H9 (cell line): Measurements from ENCODE around the gene MYLK. TPM values are rescaled to one million over a fixed set of nuclear protein-coding genes. Genes with fewer than 3 reads are reported as not detected.

ENCODE experiments used
- DNase-seq: peaks from one replicate; pipeline ENCODE4 v3.0.0-alpha.2; 2017
- H2AFZ ChIP-seq: one replicate; pipeline ENCODE4 v1.6.1; 2013; ENCODE audit warnings: mild to moderate bottlenecking, low read length, control low read depth, moderate library complexity
- H2AK5ac ChIP-seq: 2 replicates; pipeline ENCODE4 v1.6.1; 2013; ENCODE audit warnings: low read length, control low read depth, mixed read lengths; ENCODE audit not compliant: insufficient read length
- H2BK120ac ChIP-seq: one replicate; pipeline ENCODE4 v1.6.1; 2013; ENCODE audit warnings: low read depth, mild to moderate bottlenecking, low read length, control low read depth, inconsistent platforms; ENCODE audit not compliant: poor library complexity, severe bottlenecking
- H2BK12ac ChIP-seq: 2 replicates; pipeline ENCODE4 v1.6.1; 2013; ENCODE audit warnings: low read length, control low read depth, mixed read lengths, low read depth; ENCODE audit not compliant: insufficient read length
- H2BK15ac ChIP-seq: 2 replicates; pipeline ENCODE4 v1.6.1; 2013; ENCODE audit warnings: low read depth, low read length, control low read depth
- H2BK20ac ChIP-seq: one replicate; pipeline ENCODE4 v1.6.1; 2013; ENCODE audit warnings: low read depth, mild to moderate bottlenecking, low read length, control low read depth, inconsistent platforms; ENCODE audit not compliant: poor library complexity, severe bottlenecking
- H2BK5ac ChIP-seq: 2 replicates; pipeline ENCODE4 v1.6.1; 2013; ENCODE audit warnings: low read length, control low read depth, mixed read lengths; ENCODE audit not compliant: insufficient read length
- H3K14ac ChIP-seq: 2 replicates; pipeline ENCODE4 v1.6.1; 2013; ENCODE audit warnings: low read length, control low read depth; ENCODE audit not compliant: insufficient read depth
- H3K18ac ChIP-seq: 2 replicates; pipeline ENCODE4 v1.6.1; 2013; ENCODE audit warnings: low read depth, mild to moderate bottlenecking, mixed read lengths, low read length, control low read depth; ENCODE audit not compliant: insufficient read length
- H3K23ac ChIP-seq: 2 replicates; pipeline ENCODE4 v1.6.1; 2013; ENCODE audit warnings: low read length, control low read depth, mixed read lengths, low read depth; ENCODE audit not compliant: insufficient read length
- H3K23me2 ChIP-seq: 2 replicates; pipeline ENCODE4 v1.6.1; 2013; ENCODE audit warnings: low read depth, mild to moderate bottlenecking, mixed read lengths, low read length, control low read depth; ENCODE audit not compliant: insufficient read length, poor library complexity, severe bottlenecking
- H3K27ac ChIP-seq: 2 replicates; pipeline ENCODE4 v1.5.1; 2013; ENCODE audit warnings: low read length, control low read depth, mixed read lengths, low read depth; ENCODE audit not compliant: insufficient read length
- H3K27me3 ChIP-seq: 2 replicates; pipeline ENCODE4 v1.6.1; 2013; ENCODE audit warnings: low read length, control low read depth, inconsistent platforms; ENCODE audit not compliant: insufficient read depth
- H3K4ac ChIP-seq: 2 replicates; pipeline ENCODE4 v1.6.1; 2013; ENCODE audit warnings: low read depth, mild to moderate bottlenecking, control low read depth, inconsistent platforms, low read length, moderate library complexity
- H3K4me1 ChIP-seq: 2 replicates; pipeline ENCODE4 v1.6.1; 2013; ENCODE audit warnings: low read length, control low read depth, inconsistent platforms; ENCODE audit not compliant: insufficient read depth
- H3K4me2 ChIP-seq: 2 replicates; pipeline ENCODE4 v1.6.1; 2013; ENCODE audit warnings: low read length, control low read depth, mixed read lengths; ENCODE audit not compliant: insufficient read length, insufficient read depth
- H3K56ac ChIP-seq: 2 replicates; pipeline ENCODE4 v1.6.1; 2013; ENCODE audit warnings: low read depth, mild to moderate bottlenecking, mixed read lengths, low read length, control low read depth; ENCODE audit not compliant: insufficient read length
- H3K79me1 ChIP-seq: 2 replicates; pipeline ENCODE4 v1.6.1; 2013; ENCODE audit warnings: low read depth, mild to moderate bottlenecking, moderate library complexity, low read length, control low read depth, inconsistent platforms; ENCODE audit not compliant: insufficient read depth, poor library complexity, severe bottlenecking
- H3K79me2 ChIP-seq: 2 replicates; pipeline ENCODE4 v1.6.1; 2013; ENCODE audit warnings: low read length, control low read depth, inconsistent platforms; ENCODE audit not compliant: insufficient read depth
- H3K9ac ChIP-seq: 2 replicates; pipeline ENCODE4 v1.6.1; 2013; ENCODE audit warnings: low read length, control low read depth, mixed read lengths; ENCODE audit not compliant: insufficient read length; ENCODE audit errors: extremely low read depth
- H3K9me3 ChIP-seq: one replicate; pipeline ENCODE4 v1.6.1; 2013; ENCODE audit warnings: low read depth, low read length, inconsistent platforms; ENCODE audit not compliant: control insufficient read depth
- H3T11ph ChIP-seq: one replicate; pipeline ENCODE4 v1.6.1; 2013; ENCODE audit warnings: mild to moderate bottlenecking, low read length, control low read depth, inconsistent platforms
- H4K20me1 ChIP-seq: one replicate; pipeline ENCODE4 v1.6.1; 2013; ENCODE audit not compliant: control insufficient read depth, insufficient read length, insufficient read depth
- H4K5ac ChIP-seq: 2 replicates; pipeline ENCODE4 v1.6.1; 2013; ENCODE audit warnings: low read depth, mild to moderate bottlenecking, mixed read lengths, low read length, control low read depth; ENCODE audit not compliant: insufficient read length
- H4K8ac ChIP-seq: replicated peaks from 2 replicates; pipeline ENCODE4 v1.6.1; 2013; ENCODE audit warnings: low read length, control low read depth, mixed read lengths, low read depth; ENCODE audit not compliant: insufficient read length
- H4K91ac ChIP-seq: 2 replicates; pipeline ENCODE4 v1.6.1; 2013; ENCODE audit warnings: low read depth, mild to moderate bottlenecking, moderate library complexity, mixed read lengths, low read length, control low read depth; ENCODE audit not compliant: insufficient read length
- H3K27ac Mint-ChIP-seq, 3 experiments: 2 replicates in 2 of 3; 3 replicates in 1 of 3; pipeline ENCODE4 v1.8.0; 2020 to 2021; ENCODE audit warnings: mixed read lengths in 3 of 3, mild to moderate bottlenecking in 1 of 3, moderate library complexity in 1 of 3
- H3K27me3 Mint-ChIP-seq: 2 replicates; pipeline ENCODE4 v1.8.0; 2021; ENCODE audit warnings: low read depth, mild to moderate bottlenecking, moderate library complexity, mixed read lengths
- H3K36me3 Mint-ChIP-seq, 3 experiments: 2 replicates in 2 of 3; 3 replicates in 1 of 3; pipeline ENCODE4 v1.8.0; 2020 to 2021; ENCODE audit warnings: low read depth in 3 of 3, mixed read lengths in 3 of 3; ENCODE audit not compliant: insufficient read depth in 1 of 3
- H3K4me1 Mint-ChIP-seq, 2 experiments: 2 replicates each; pipeline ENCODE4 v1.8.0; 2020; ENCODE audit warnings: mixed read lengths in 2 of 2
- H3K4me3 Mint-ChIP-seq, 2 experiments: 2 replicates in 1 of 2; 3 replicates in 1 of 2; pipeline ENCODE4 v1.8.0; 2020 to 2021; ENCODE audit warnings: mild to moderate bottlenecking in 2 of 2, mixed read lengths in 2 of 2, moderate library complexity in 1 of 2
- H3K9me3 Mint-ChIP-seq, 2 experiments: 2 replicates in 1 of 2; 3 replicates in 1 of 2; pipeline ENCODE4 v1.8.0; 2020; ENCODE audit warnings: mild to moderate bottlenecking in 2 of 2, mixed read lengths in 2 of 2, moderate library complexity in 1 of 2
- CTCF ChIP-seq: fragments of 200-600 bp; sonication (generic); conservative IDR thresholded peaks from 3 replicates; pipeline ENCODE4 v1.8.0; 2021; ENCODE audit warnings: antibody characterized with exemption, mild to moderate bottlenecking
- total RNA-seq: library from RNA; stranded (reverse); gene quantifications from 2 replicates; pipeline ENCODE4 v1.2.1, GENCODE V29; 2021

The MYLK gene
- total RNA-seq, 1 experiment from 2014 or later: 10.1 TPM

- H3K4me3 Mint-ChIP-seq: no peak overlapping the region
- Histone ChIP-seq H3K9ac (no peak overlapping the region), H2AFZ (no peak overlapping the region), H3K18ac (no peak overlapping the region), H3K23ac (no peak overlapping the region), H2BK5ac (no peak overlapping the region), H3K9me3 (no peaks in the 10 kb centered on the region), H2BK12ac (no peak overlapping the region), H3K4me2 (no peak overlapping the region), H3K56ac (no peak overlapping the region), H3K4ac (no peak overlapping the region), H4K5ac (no peak overlapping the region), H4K91ac (no peak overlapping the region), H2AK5ac (no peak overlapping the region), H3K79me2 (no peaks in the 10 kb centered on the region), H3K79me1 (no peaks in the 10 kb centered on the region), H2BK15ac (no peak overlapping the region), H2BK120ac (no peak overlapping the region), H3K27ac (no peak overlapping the region), H3K27me3 (no peaks in the 10 kb centered on the region), H3K4me1 (no peaks in the 10 kb centered on the region; the same call in 1 of the 2 replicates), H4K8ac (no peak overlapping the region), H4K20me1 (no peaks in the 10 kb centered on the region), H2BK20ac (no peak overlapping the region), H3T11ph (no peak overlapping the region), H3K14ac (no peak overlapping the region), H3K23me2 (no peaks in the 10 kb centered on the region)
- TF ChIP-seq CTCF: no peak
- H3K9me3 Mint-ChIP-seq: no peaks in the 10 kb centered on the region
- H3K36me3 Mint-ChIP-seq: peaks cover 2 to 8% (median 4%) of the 10 kb centered on the region in 3 experiments; a peak in 6 of 7 replicates
- peaks cover 0 to 5% of the 10 kb centered on the region in 2 experiments; a peak in 3 of 4 replicates for H3K4me1 Mint-ChIP-seq
- H3K27me3 Mint-ChIP-seq: no peaks in the 10 kb centered on the region
- H3K27ac Mint-ChIP-seq: no peak overlapping the region
- no peak for DNase-seq
Measured at GRCh38 chr3:123862152-123862551, 22.0 kb downstream of the MYLK start.
